ENCODE measurements around the gene ENAH.

- no peak for TF ChIP-seq SMC3 (IDR thresholded peaks at IDR 0.05; ENCODE audit: low read depth, low read length)
- TF ChIP-seq CTCF (IDR thresholded peaks at IDR 0.05) = no peak
- no peak for TF ChIP-seq RAD21 (IDR thresholded peaks at IDR 0.05; ENCODE audit: low read length)
- no peak for TF ChIP-seq TAF1 (IDR thresholded peaks at IDR 0.05; ENCODE audit: borderline replicate concordance, low read depth, low read length)
- TF ChIP-seq USF2 (IDR thresholded peaks at IDR 0.05; ENCODE audit: borderline replicate concordance, low read depth, low read length) = no peak
Observed at GRCh38 chr1:225517221-225517620, 135.7 kb downstream of the ENAH start.
